GF-D8 (cell line): ENCODE results near the gene CXCL11.
"Not testable (repeated sequence)": the region's sequence is repeated elsewhere in the genome, so short reads cannot be mapped to it uniquely, and the experiment has no call there.

Experiments used
- DNase-seq: peaks from one replicate; lab custom pipeline; 2025; lab: John Stamatoyannopoulos, UW

CXCL11 gene

GRCh38 chr4:76042241-76042998 is 6.5 kb upstream of the CXCL11 start:
- not testable (repeated sequence) for DNase-seq

GRCh38 chr4:76036855-76037254 is 985 bp upstream of the CXCL11 start:
- no peak for DNase-seq

GRCh38 chr4:76035141-76035540 is 729 bp downstream of the CXCL11 start:
- no peak for DNase-seq

GRCh38 chr4:76029300-76029699 is 6.6 kb downstream of the CXCL11 start:
- DNase-seq = no peak

GRCh38 chr4:76028350-76028765 is 7.5 kb downstream of the CXCL11 start:
- DNase-seq = no peak

- no peak for DNase-seq
Measured at GRCh38 chr4:76024065-76024464, 11.8 kb downstream of the CXCL11 start.

- no peak for DNase-seq
Measured at GRCh38 chr4:76023389-76023788, 12.5 kb downstream of the CXCL11 start, which contains the start of gene CXCL10. Gene CXCL10 (minus strand): TSS chr4:76023497. CDS start chr4:76023431, 66 bp downstream.

GRCh38 chr4:76022677-76023076 is 13.2 kb downstream of the CXCL11 start:
- no peak for DNase-seq

- DNase-seq = no peak
Measured at GRCh38 chr4:76022031-76022430, 13.8 kb downstream of the CXCL11 start.

- no peak for DNase-seq
Measured at GRCh38 chr4:76017056-76017686, 18.7 kb downstream of the CXCL11 start.

GRCh38 chr4:76016393-76016792 is 19.5 kb downstream of the CXCL11 start:
- no peak for DNase-seq

GRCh38 chr4:76013540-76013939 is 22.3 kb downstream of the CXCL11 start:
- DNase-seq = no peak

- no peak for DNase-seq
Measured at GRCh38 chr4:76012388-76012801, 23.5 kb downstream of the CXCL11 start.

- DNase-seq = no peak
Measured at GRCh38 chr4:76011700-76012387, 24.0 kb downstream of the CXCL11 start.

- no peak for DNase-seq
Measured at GRCh38 chr4:76011018-76011670, 24.7 kb downstream of the CXCL11 start.

GRCh38 chr4:76010576-76010975 is 25.3 kb downstream of the CXCL11 start:
- DNase-seq = no peak

- no peak for DNase-seq
Measured at GRCh38 chr4:76009311-76009710, 26.6 kb downstream of the CXCL11 start.

GRCh38 chr4:76007089-76007862 is 28.6 kb downstream of the CXCL11 start, which contains the start of gene CXCL9:
Gene CXCL9 (minus strand): TSS chr4:76007509. CDS start chr4:76007449, 60 bp downstream.
- no peak for DNase-seq

GRCh38 chr4:76003620-76004019 is 32.2 kb downstream of the CXCL11 start:
- no peak for DNase-seq

- DNase-seq = peak; percentile 96
Measured at GRCh38 chr4:76003035-76003434, 32.8 kb downstream of the CXCL11 start.

GRCh38 chr4:76002176-76002575 is 33.7 kb downstream of the CXCL11 start:
- peak; percentile 87 for DNase-seq
